ENCODE measurements around the gene FUCA1.

DNA sequence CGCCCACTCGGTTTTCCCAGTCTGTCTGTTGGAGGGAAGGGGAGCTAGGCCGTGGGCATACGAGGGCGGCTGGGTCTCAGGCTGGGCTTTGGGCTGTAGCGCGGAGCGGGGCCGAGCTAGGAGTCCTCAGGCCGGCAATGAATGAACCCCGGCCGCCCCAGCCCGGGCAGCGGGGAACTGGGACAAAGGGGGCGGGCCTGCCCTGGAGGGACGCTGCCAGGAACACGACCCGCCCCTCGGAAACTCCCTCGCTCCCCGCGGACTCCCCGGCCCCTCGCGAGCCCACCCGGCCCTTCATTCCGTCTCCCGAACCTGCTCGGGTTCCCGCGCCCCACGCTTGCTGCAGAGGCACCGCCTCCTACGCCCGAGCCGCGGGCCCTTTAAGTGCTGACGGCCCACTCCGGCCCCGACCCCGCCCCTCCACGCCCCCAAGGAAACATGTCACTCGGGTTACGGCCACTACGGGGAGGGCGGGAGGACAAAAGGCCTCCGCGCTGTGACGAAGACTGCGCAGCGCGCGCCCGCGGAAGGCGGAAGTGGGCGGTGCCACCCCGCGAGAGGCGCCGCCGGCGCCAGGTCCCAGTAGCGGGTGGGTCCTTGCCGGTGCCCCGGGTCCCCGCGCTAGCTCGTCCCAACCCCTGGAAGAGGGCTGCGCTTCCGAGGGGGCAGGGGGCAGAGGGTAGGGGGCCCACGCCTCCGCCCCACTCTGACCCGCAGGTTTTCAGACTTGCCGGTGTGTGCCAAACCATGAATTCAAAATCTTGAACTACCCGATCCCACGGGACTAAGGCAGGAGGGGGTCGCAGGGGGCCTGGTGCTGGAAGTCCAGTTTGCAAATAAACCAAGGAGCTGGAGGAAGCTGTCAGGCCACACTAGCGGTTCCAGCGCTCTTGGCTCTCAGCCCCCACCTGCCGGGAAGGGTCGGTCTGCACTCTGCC lies 67.4 kb downstream of the FUCA1 start, which contains the start of gene GALE:
- TF ChIP-seq EP300 (IDR thresholded peaks at IDR 0.05; ENCODE audit: borderline replicate concordance) (peak; percentile 51; the same call in 1 of the 2 replicates), TEAD4 (IDR thresholded peaks at IDR 0.05) (peak; percentile 56; the same call in 1 of the 2 replicates), EGR1 (IDR thresholded peaks at IDR 0.05) (peak; percentile 58; the same call in 1 of the 2 replicates), TAF1 (IDR thresholded peaks at IDR 0.05; ENCODE audit: low read depth) (peak; percentile 81)
- TF ChIP-seq, protein P1, sequence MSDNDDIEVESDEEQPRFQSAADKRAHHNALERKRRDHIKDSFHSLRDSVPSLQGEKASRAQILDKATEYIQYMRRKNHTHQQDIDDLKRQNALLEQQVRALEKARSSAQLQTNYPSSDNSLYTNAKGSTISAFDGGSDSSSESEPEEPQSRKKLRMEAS (IDR thresholded peaks at IDR 0.05): peak; percentile 74
